ENCODE results near the gene KCNMA1.

The KCNMA1 gene

DNA sequence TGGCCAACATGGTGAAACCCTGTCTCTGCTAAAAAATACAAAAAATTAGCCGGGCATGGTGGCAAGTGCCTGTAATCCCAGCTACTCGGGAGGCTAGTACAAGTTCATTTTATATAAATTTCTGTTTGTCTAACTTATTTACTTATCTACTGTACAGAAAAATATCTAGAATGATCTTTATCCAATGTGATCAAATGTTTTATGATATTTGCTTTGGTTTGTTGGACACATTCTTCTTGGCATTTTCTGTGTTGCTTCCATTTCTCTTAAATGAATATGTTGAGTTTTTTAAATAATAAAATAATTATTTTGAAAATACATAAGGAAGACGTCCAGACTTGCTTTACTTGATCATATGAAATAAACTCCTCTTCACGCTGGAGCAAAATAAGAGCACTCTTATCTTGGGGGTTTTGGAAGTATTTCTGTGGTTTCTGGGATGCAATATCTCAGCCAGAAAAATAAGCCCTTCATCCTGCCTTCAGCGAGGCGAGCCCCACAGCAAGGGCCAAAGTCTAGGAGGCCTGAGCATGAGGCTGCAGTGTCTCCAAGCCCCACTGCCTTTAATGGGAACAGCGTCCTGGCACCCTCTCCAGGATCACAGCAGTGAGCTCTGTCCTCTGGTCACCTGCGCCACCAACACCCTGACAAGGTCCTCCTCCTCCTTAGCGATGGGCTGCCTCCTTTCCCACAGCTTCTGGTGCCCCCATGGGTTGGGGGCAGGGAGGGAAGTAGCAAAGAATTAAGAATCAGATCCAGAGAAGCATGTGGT lies 480.2 kb downstream of the KCNMA1 start:
- no peak for DNase-seq (ENCODE audit: low read depth in 2 of 2)

DNA sequence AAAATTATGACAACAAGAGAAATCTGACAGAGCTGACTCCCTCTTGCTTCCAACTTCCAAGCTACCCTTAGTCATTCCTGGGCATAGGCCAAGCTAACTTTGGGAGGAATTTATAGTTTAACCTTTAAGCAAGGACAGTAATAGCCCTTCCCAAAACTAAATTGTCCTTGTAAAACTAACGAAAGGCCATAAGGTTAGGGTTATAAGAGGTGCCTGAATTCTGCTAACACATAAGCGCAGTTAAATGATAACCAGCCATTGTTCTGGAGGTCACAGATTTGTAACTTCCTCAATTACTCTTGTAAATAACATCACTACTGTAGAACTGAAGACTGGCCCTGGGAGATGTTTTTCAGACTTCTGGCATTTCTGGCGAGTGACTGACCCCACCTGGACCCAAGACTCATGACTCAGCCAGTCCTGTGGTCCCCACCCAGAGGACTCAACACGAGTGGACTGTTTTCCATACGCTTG lies 481.2 kb downstream of the KCNMA1 start:
- DNase-seq (ENCODE audit: low read depth in 2 of 2), result no peak

DNA sequence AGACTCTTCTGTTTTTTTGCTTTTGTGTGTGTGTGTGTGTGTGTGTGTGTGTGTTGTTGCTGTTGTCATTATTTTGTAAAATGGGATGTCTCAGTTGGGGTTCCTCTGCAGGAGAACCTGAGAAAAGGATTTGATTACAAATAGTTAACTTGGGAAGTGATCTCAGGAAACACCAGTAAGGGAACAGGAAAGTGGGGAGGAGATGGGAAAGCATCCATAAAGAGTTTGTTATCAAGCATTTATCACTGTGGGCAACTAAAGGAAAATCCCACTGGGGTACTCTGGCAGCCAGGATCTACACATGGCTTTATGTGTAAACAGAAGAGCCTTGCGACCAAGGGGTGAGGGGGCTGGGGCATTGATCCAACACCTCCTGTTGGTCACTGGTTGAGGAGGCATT lies 485.4 kb downstream of the KCNMA1 start:
- DNase-seq (ENCODE audit: low read depth in 2 of 2), result no peak

DNA sequence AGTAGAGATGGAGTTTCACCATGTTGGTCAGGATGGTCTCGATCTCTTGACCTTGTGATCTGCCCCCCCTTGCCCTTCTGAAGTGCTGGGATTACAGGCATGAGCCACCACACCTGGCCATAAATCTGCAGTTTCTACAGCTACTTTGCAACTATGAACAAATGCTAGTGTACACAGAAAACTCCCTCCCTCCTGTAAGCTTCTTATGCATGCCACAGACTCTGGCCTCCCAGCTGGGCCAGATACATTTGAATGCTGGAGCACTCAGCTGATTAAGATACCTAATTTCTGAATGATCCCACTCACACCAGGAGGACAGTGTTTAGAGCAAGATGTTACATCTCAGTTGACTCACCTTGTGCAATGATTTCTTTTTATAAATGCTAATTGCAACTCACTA lies 486.2 kb downstream of the KCNMA1 start:
- no peak for DNase-seq (ENCODE audit: low read depth in 2 of 2)

DNA sequence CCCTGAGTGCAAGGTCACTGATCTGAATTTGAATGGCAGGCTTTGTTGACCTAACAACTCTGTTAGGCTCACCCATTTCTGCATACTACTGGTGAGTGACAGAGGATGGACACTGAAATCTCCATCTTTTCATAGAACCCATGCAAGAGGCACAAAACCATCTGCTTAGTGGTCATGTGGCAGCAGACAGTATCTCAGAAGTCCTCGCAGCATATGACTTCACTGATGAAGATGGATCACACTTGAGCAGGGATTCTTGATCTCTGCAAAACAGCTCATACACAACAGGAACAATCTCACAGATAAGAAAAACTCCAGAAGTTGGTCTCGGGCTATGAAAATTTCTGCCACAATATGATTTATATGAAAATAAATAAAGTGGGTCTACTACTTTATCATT lies 487.9 kb downstream of the KCNMA1 start:
- DNase-seq (ENCODE audit: low read depth in 2 of 2), result no peak

DNA sequence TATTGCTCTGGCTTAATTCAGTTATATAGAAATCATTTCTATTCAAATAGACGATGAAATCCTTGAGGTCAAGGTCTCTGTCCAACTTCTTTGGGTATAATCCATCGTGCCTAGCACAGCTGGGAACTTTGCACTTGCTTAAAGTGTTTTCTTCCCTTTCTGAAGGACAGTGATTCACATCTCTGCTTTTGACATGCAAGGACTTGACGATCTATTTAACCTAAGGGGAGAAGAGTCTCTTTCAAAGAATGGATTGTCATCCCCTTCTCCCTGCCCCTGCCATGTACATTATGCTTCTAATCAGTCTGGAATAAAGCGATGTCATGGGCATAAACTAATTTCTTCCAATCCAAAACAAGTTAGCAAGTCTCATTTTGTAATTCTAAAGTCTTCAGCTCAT lies 488.6 kb downstream of the KCNMA1 start:
- DNase-seq (ENCODE audit: low read depth in 2 of 2), result no peak

DNA sequence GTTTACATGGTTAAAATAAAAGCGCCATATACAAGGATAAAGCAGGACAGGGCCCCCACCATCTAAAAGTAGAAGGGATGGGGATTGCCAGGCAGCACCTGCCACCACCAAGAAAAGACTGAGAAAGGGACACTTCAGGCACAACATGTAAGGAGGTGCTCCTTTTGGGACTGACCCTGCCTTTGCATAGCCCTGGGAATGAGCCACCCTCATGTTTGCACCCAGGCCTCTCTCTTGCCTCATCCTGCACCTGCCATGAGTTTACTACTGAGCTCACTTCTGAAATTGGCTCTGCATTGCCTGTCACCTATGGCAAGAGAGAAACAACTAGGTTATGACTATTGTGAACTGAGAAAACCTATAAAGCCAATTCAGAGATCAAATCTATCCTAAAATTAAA lies 489.7 kb downstream of the KCNMA1 start:
- DNase-seq (ENCODE audit: low read depth in 2 of 2), result no peak

DNA sequence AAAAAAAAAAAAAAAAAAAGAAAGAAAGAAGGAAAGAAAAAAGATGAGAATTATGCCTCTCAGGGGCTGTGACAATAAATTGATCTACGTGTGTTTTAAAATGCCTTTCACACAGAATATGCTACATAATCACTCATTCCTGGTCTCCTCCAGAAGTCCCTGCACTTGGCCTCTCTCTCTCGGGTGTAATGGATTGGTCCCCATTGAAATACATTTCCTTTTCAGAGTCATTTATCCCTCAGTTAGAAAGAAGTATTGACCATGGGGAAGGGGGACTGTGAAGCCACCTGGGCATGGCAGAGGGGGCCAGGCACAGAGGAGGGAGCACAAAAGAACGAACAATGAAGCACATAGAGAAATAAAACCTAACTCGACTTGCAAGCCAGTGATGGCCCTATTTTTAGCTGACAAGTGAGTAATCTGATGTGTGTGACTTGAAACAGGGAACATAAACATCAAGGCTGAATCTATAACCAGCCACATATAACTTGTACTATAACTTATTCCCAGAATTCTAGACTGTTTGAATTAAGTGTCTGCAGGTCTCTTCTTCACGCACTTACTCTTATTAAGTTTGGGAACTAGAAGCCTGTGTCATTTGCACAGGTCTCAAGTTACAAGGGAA lies 490.8 kb downstream of the KCNMA1 start:
- DNase-seq (ENCODE audit: low read depth in 2 of 2), result no peak

DNA sequence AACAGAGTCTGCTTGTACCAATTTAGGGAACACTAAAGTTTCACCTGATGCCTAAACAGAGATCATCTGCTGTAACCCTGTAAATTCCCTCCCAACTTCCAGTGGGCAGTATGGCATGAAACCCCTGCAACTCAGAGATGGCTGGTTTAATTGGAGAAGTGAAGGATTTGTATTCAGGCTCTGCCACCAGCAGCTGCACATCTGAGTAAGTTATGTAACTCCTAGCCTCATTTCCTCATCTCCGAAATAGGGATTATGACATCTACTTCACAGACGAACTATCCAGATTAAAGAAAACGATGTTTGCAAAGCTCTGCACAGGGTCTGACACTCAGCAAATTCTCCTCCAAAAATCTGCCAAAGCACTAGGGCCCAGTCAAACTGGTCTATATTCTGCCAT lies 493.0 kb downstream of the KCNMA1 start:
- DNase-seq (ENCODE audit: low read depth in 2 of 2), result no peak

DNA sequence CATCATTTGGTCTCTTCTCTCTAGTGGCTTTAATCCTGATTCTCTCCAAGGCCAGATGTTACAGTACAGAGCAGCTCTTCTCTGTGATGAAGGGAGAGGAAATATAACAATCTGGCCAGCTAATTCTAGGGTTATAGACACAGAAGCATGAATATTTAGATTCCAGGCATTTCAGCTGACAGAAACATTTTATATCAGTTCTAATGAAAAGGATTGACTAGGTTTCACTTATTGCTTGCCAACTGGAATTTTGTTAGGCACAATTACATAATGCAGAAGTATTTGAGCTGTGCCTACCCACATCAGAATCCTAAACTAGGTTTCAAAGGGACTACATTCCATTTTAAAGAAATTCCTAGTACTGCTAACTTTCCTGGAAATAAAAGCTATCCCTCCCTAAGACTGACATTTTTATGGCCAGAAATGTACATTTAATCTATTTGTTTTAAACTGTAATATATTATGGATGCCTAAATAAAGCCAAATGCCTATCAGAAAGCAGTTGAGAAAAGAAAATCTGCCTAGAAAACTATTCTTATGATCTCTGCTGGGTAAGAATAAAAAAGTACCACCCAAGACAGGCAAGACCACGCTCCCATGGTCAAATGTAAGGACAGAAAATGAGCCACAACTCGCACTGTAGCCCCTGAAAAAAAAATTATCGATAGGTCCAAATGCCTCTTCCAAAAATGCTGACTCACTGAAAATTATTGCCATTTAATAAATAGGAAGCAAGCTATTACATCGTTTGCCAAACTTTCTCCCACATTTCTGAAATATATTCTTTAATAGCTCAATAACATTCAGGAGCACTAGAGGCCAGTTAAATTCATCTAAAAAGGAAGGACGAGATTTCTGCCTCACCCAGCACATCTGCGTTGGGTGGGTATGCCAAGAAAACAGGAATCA lies 498.1 kb downstream of the KCNMA1 start:
- no peak for DNase-seq (ENCODE audit: low read depth in 2 of 2)

DNA sequence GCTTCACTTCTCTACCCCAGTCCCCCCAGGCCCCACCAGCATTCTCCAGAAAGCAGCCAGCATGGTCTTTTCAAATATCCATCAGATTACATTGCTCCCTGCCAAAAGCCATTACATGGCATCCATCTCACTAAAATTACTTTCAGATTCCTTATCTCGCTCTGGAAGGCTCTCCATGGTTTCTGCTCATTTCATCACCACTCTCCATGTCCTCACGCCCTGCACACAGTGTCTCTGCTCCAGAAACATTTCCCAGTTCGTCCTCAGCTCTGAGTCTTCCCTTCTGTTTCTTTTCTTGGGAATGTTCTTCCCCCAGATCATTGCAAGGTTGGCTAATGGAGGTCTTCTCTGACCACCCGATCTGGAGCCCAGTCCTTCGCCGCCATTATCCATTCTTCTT lies 499.1 kb downstream of the KCNMA1 start:
- no peak for DNase-seq (ENCODE audit: low read depth in 2 of 2)

DNA sequence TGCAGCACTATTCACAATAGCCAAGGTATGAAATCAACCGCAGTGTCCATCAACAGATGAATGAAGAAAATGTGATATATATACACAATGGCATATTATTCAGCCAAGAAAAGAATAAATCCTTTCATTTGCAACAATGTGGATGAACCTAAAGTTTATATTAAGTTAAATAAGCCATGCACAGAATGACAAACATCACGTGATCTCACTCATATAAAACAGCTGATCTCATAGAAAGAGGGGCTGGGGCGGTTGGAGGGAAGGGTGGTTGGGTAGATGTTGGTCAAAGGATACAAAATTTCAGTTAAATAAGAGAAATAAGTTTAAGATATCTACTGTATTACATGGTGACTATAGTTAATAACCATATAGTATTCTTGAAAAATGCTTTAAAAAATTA lies 502.1 kb downstream of the KCNMA1 start:
- no peak for DNase-seq (ENCODE audit: low read depth in 2 of 2)

DNA sequence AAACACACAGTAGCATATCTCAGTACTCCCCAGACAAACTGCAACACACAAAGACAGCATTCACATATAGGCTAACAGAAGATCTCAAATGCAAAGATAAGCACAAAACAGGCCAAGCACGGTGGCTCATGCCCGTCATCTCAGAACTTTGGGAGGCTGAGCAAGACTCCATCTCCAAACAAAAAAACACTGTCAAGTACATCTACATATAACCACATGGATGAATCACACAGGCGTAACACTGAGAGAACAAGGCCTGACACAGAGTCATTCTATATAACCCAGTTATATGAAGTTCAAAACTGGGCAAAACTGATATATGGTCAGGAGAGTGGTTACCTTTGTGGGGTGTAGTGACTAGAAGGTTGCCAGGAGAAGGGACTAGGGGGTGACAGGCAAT lies 506.4 kb downstream of the KCNMA1 start:
- DNase-seq (ENCODE audit: low read depth in 2 of 2), result no peak

DNA sequence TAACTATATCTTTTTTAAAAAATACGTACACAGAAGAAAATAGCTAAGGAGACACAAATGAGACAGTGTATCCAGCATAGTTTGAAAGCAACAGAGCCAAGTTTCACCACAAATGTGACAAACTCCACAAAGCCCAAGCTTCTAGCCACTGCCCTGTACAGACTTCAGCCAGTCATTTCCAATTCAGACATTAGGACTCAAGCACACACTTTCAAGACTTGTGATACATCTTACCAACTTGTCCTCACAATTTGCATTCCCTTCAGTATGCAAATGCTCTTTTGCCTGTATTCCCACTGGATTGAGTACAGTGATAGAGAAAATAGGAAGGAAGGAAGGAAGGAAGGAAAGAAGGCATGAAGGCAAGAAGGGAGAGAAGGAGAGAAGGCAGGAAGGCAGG lies 510.4 kb downstream of the KCNMA1 start:
- no peak for DNase-seq (ENCODE audit: low read depth in 2 of 2)

DNA sequence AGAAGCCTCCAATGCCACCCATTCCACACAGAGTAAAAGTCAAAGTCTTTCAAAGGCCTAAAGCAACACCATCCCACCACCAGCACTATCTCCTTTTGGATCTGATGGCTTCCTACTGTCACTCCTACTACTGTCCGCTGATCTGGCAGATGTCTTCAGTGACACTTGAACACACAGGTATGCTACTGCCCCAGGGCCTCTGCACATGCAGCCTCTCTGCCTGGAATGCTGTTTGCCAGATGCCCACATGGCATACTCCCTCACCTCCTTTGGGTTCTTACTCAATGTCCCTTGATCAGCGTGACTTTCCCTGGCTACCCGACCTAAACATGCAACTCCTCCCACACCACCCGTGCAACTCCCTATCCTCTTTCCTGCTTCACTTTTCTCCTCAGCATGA lies 512.4 kb downstream of the KCNMA1 start:
- DNase-seq (ENCODE audit: low read depth in 2 of 2), result no peak

DNA sequence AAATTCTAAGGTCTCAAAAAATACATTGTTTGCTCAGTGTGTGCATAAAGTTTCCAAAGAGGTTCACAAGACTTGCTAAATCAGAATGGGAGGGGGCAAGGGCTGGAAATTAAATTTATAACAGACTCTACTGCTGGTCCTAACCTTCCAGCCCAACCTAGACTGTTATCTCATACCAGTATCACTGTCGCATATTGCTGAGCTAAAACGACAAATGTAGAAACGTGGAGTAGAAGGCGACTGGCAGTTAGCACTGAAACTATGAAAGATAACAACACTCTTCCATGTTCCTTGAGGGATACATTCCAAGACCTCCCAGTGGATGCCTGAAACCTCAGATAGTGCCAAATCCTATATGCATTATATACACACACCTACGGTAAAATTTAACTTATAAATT lies 514.3 kb downstream of the KCNMA1 start:
- no peak for DNase-seq (ENCODE audit: low read depth in 2 of 2)

DNA sequence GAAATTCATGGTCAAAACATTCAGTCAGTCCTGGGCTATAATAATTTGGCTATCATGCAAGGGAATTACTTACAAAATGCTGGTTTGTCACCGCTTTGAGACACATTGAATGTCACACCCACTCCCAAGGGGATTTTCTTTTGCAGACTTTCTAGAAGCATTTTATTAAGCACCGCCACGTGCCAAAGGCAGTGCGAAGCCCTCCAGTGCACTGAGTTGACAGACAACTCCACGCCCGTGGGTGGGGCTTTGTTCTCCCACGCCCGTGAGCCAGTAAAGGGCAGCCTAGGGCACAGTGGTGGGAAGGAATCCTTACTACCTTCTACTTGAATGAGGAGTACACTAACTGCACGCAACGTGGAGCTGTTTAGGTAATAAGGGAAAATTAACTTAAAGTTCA lies 515.8 kb downstream of the KCNMA1 start:
- no peak for DNase-seq (ENCODE audit: low read depth in 2 of 2)

DNA sequence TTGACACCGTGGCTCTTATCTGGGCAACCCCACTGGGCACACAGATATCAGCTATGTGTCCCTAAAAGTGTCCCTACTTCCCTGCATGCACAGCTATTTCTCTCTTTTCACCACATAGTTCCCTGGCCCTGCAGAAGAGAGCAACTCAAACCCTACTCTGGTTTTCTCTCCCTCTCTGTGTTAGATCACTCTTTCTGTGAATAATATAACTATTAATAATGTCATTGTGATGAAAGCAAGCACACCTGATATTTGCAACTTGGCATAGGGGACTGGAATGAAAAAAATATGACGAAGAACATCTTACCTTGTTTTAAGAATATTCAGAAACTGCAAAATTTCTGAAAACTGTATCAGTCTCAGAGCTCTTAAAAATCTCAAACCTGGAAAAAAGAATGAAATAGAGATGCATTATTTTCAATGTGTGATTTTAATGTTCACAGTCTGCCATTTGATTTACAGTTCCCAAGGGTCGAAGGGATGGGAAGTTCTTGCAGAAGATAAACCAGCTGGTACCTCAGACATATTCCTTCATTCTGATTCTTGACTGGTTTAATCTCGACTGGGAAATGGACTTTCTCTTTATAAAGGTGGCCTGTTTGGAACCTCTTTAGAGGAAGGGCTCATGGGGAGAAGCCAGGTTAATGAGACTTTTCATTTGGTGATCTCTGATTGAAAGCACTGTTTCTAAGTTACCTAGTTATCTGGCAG lies 516.8 kb downstream of the KCNMA1 start:
- no peak for DNase-seq (ENCODE audit: low read depth in 2 of 2)

DNA sequence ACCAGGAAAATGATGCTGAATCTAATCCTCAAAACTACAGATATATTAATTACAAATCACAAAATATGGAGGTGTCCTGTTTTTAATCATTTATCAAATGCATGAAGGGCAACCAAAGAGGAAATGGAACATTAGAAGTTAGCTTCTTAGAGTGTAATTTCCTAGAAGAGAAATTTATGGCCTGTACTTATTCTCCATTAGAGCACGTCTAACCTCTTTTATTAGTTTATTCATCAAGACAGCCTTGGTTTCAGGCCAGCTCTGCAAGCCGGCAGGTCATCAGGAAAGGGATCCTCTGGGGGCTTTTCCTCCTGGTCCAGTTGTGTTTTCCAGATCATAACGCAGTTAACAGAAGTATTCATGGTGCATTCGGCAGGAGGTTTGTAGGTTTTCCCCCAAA lies 517.6 kb downstream of the KCNMA1 start:
- DNase-seq (ENCODE audit: low read depth in 2 of 2), result no peak

DNA sequence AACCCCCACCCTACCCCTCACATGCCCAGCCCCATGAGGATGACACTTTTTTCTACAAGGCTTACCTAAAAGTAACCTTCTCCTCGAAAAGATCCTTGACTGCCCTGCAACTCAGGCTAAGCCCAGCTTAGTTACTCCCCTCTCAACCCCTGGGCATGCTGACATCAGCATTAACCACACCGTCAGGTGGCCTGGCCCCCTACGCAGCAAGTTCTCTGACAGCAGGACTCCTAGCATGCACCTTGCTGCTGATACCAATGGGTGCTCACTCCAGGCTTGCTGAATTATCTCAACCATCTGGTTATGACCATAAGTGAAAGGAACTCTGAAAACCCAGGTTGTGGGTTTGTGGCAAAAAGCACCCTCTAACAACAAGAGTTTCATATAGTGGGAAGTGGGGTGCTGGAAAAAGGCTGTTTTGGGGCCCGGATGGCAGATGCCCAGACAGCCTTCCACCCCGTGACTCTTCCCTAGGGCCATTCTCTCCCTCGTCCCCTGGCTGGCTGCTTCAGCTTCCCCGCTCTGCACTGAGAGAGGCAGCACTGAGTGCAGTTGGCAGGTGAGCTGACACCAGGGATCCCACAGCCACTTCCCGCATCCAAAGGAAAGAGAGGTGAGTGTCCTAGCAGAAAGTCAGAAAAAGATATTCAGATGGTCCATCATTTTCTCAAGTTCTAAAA lies 518.9 kb downstream of the KCNMA1 start:
- no peak for DNase-seq (ENCODE audit: low read depth in 2 of 2)

DNA sequence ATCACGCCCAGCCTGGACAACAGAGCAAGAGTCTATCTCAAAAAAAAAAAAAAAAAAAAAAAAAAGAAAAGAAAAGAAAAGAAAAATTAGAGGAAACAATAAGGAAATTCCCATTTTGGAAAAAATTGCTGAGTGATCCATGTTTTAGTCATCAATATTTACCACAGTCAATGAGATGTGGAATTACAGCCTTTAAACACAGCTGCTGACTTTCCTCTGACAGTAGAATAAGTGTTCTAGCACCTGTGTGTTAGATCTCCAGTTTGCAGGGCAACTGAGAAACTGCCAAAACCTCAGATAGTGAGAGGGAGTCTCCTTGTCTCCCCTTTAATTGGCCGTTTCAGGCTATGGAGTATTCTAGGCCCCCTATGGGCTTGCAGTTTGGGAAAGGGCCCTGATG lies 520.1 kb downstream of the KCNMA1 start:
- DNase-seq (ENCODE audit: low read depth in 2 of 2), result no peak

All from stimulated activated CD8-positive, alpha-beta memory T cell treated with anti-CD3 and anti-CD28 coated beads, Interleukin-2, amount 100 ng/mL, for 48 hours (primary cell).